H1 (cell line): ENCODE data around the gene HMMR. TPM values are rescaled to one million over a fixed set of nuclear protein-coding genes. Genes with fewer than 3 reads are reported as not detected.

ENCODE experiments used
- CTCF ChIA-PET: fragments of 300-600 bp; sonication (Branson Sonifier 250); formaldehyde crosslinking; loops from one replicate; lab custom pipeline; 2021; ENCODE audit not compliant: partially characterized antibody; lab: Charles Lee
- POLR2A ChIA-PET: fragments of 300-600 bp; sonication (Branson Sonifier 250); formaldehyde crosslinking; loops from one replicate; lab custom pipeline; 2021; ENCODE audit warnings: inconsistent platforms; ENCODE audit not compliant: partially characterized antibody; lab: Charles Lee
- DNase-seq, 2 experiments: peaks; one replicate each; pipeline versions ENCODE4 v3.0.0 to v3.0.0-alpha.2; 2010 to 2022; ENCODE audit warnings: low spot score in 2 of 2, low read depth in 1 of 2, mixed read lengths in 1 of 2
- FAIRE-seq: peaks from 2 replicates; lab custom pipeline; 2011; peaks lifted over from hg19 to GRCh38; lab: Jason Lieb, UNC
- H2AFZ ChIP-seq: 2 replicates; pipeline ENCODE4 v1.8.1; 2012; ENCODE audit warnings: low read length, inconsistent platforms
- H2AK5ac ChIP-seq: 2 replicates; pipeline ENCODE4 v1.6.1; 2013; ENCODE audit warnings: low read depth, low read length
- H2BK120ac ChIP-seq: replicated peaks from 2 replicates; pipeline ENCODE3; 2013; ENCODE audit warnings: low read depth, low read length, inconsistent platforms
- H2BK12ac ChIP-seq: 2 replicates; pipeline ENCODE4 v1.6.1; 2013; ENCODE audit warnings: low read depth, low read length
- H2BK15ac ChIP-seq: 2 replicates; pipeline ENCODE4 v1.6.1; 2013; ENCODE audit warnings: low read length
- H2BK20ac ChIP-seq: 2 replicates; pipeline ENCODE4 v1.6.1; 2013; ENCODE audit warnings: low read length
- H2BK5ac ChIP-seq: 2 replicates; pipeline ENCODE4 v1.6.1; 2013; ENCODE audit warnings: low read depth, low read length
- H3K14ac ChIP-seq: 2 replicates; pipeline ENCODE4 v1.6.1; 2013; ENCODE audit warnings: inconsistent platforms; ENCODE audit not compliant: insufficient read length
- H3K18ac ChIP-seq: 2 replicates; pipeline ENCODE4 v1.6.1; 2013; ENCODE audit warnings: low read length; ENCODE audit errors: extremely low read depth
- H3K23ac ChIP-seq: 2 replicates; pipeline ENCODE4 v1.6.1; 2013; ENCODE audit warnings: inconsistent platforms; ENCODE audit not compliant: insufficient read length
- H3K23me2 ChIP-seq: 2 replicates; pipeline ENCODE4 v1.6.1; 2013; ENCODE audit warnings: low read depth, low read length
- H3K27ac ChIP-seq: 2 replicates; pipeline ENCODE4 v1.6.1; 2011; ENCODE audit warnings: low read depth, low read length, inconsistent platforms
- H3K27me3 ChIP-seq, 4 experiments: replicated peaks in 1 of 4; 1 replicate in 1 of 4; 2 replicates in 3 of 4; pipeline versions ENCODE4 v1.6.1 to v1.8.1; 2011 to 2013; ENCODE audit warnings: low read length in 3 of 4, mild to moderate bottlenecking in 3 of 4, inconsistent platforms in 2 of 4, mixed read lengths in 2 of 4, moderate library complexity in 1 of 4; ENCODE audit not compliant: control insufficient read depth in 3 of 4, insufficient read depth in 3 of 4; ENCODE audit errors: extremely low read depth in 1 of 4
- H3K36me3 ChIP-seq, 4 experiments: 2 replicates each; pipeline versions ENCODE4 v1.6.1 to v1.8.1; 2011 to 2013; ENCODE audit warnings: mild to moderate bottlenecking in 4 of 4, low read length in 3 of 4, moderate library complexity in 2 of 4, control low read depth in 1 of 4, inconsistent platforms in 1 of 4; ENCODE audit not compliant: insufficient read depth in 4 of 4, control insufficient read depth in 2 of 4
- H3K4ac ChIP-seq: replicated peaks from 2 replicates; pipeline ENCODE3; 2013; ENCODE audit warnings: low read length, low read depth, mixed read lengths, inconsistent platforms; ENCODE audit not compliant: insufficient read length
- H3K4me1 ChIP-seq, 4 experiments: replicated peaks in 1 of 4; 1 replicate in 1 of 4; 2 replicates in 3 of 4; pipeline versions ENCODE4 v1.6.1 to v1.8.1; 2011 to 2013; ENCODE audit warnings: low read length in 3 of 4, inconsistent platforms in 2 of 4, mixed read lengths in 1 of 4; ENCODE audit not compliant: insufficient read depth in 4 of 4, control insufficient read depth in 3 of 4
- H3K4me2 ChIP-seq, 2 experiments: 2 replicates each; pipeline versions ENCODE4 v1.6.1 to v1.8.1; 2011 to 2013; ENCODE audit warnings: low read depth in 2 of 2, low read length in 2 of 2, control low read depth in 1 of 2, inconsistent platforms in 1 of 2, mild to moderate bottlenecking in 1 of 2; ENCODE audit not compliant: insufficient read depth in 1 of 2
- H3K4me3 ChIP-seq, 4 experiments: fragments of 200-600, 300-600 bp in 1 of 4; sonication (generic), shearing (Covaris generic), sonication (Bioruptor Twin) in 1 of 4; 2 replicates each; pipeline versions ENCODE4 v1.5.1 to v1.8.1; 2011 to 2016; ENCODE audit warnings: low read length in 4 of 4, low read depth in 3 of 4, control low read depth in 2 of 4, inconsistent platforms in 2 of 4, mild to moderate bottlenecking in 2 of 4, mixed read lengths in 1 of 4, moderate library complexity in 1 of 4; ENCODE audit not compliant: insufficient read depth in 2 of 4; ENCODE audit errors: extremely low read depth in 1 of 4
- H3K56ac ChIP-seq: replicated peaks from 2 replicates; pipeline ENCODE3; 2013; ENCODE audit warnings: low read depth, mild to moderate bottlenecking, mixed read lengths, low read length, inconsistent platforms; ENCODE audit not compliant: insufficient read length
- H3K79me1 ChIP-seq: 2 replicates; pipeline ENCODE4 v1.6.1; 2013; ENCODE audit warnings: low read depth, low read length, control low read depth
- H3K79me2 ChIP-seq, 2 experiments: 2 replicates each; pipeline versions ENCODE4 v1.6.1 to v1.8.1; 2012 to 2013; ENCODE audit warnings: low read length in 2 of 2, mild to moderate bottlenecking in 2 of 2, inconsistent platforms in 1 of 2; ENCODE audit not compliant: insufficient read depth in 2 of 2, control insufficient read depth in 1 of 2
- H3K9ac ChIP-seq, 4 experiments: replicated peaks in 1 of 4; 1 replicate in 1 of 4; 2 replicates in 3 of 4; pipeline versions ENCODE4 v1.6.1 to v1.8.1; 2011 to 2013; ENCODE audit warnings: low read depth in 3 of 4, low read length in 3 of 4, control low read depth in 2 of 4, mild to moderate bottlenecking in 2 of 4, moderate library complexity in 2 of 4, inconsistent platforms in 1 of 4; ENCODE audit errors: extremely low read depth in 1 of 4
- H3K9me3 ChIP-seq, 2 experiments: 2 replicates each; pipeline versions ENCODE4 v1.6.1 to v1.8.1; 2012 to 2013; ENCODE audit warnings: mild to moderate bottlenecking in 2 of 2, moderate library complexity in 2 of 2, control low read depth in 1 of 2, inconsistent platforms in 1 of 2, low read depth in 1 of 2, low read length in 1 of 2, mixed read lengths in 1 of 2; ENCODE audit not compliant: insufficient read depth in 2 of 2
- H4K20me1 ChIP-seq, 2 experiments: replicated peaks in 1 of 2; 2 replicates each; pipeline versions ENCODE3 to v1.8.1; 2011 to 2013; ENCODE audit warnings: inconsistent platforms in 2 of 2, low read length in 2 of 2, mild to moderate bottlenecking in 1 of 2; ENCODE audit not compliant: insufficient read depth in 2 of 2, control insufficient read depth in 1 of 2
- H4K5ac ChIP-seq: 2 replicates; pipeline ENCODE4 v1.6.1; 2013; ENCODE audit warnings: low read length, low read depth, mixed read lengths, inconsistent platforms; ENCODE audit not compliant: insufficient read length
- H4K8ac ChIP-seq: 2 replicates; pipeline ENCODE4 v1.8.0; 2013; ENCODE audit warnings: mild to moderate bottlenecking, moderate library complexity, low read length, inconsistent platforms; ENCODE audit not compliant: insufficient read depth; ENCODE audit errors: extremely low read depth
- H4K91ac ChIP-seq: replicated peaks from 2 replicates; pipeline ENCODE3; 2013; ENCODE audit warnings: low read length, mixed read lengths, inconsistent platforms; ENCODE audit not compliant: insufficient read length
- CEBPB ChIP-seq: IDR thresholded peaks from 2 replicates; pipeline ENCODE4 v1.6.1; 2012; ENCODE audit warnings: low read depth, low read length
- KDM1A ChIP-seq: fragments of 200-600, 300-600 bp; sonication (generic); IDR thresholded peaks from 2 replicates; pipeline ENCODE4 v1.7.1; 2016; ENCODE audit warnings: mild to moderate bottlenecking, low read length, borderline replicate concordance
- MAFK ChIP-seq: IDR thresholded peaks from 2 replicates; pipeline ENCODE4 v1.6.1; 2012; ENCODE audit warnings: low read depth, mild to moderate bottlenecking, improper control_type of control experiment, low read length
- POLR2A ChIP-seq, 2 experiments: IDR thresholded peaks; 1 replicate in 1 of 2; 2 replicates in 1 of 2; pipeline ENCODE4 v1.6.1; 2011; ENCODE audit warnings: low read depth in 2 of 2, low read length in 2 of 2, mild to moderate bottlenecking in 2 of 2; ENCODE audit errors: control extremely low read depth in 1 of 2
- POLR2AphosphoS5 ChIP-seq: IDR thresholded peaks from 2 replicates; pipeline ENCODE4 v1.6.1; 2011; ENCODE audit warnings: low read depth, low read length
- RFX5 ChIP-seq: IDR thresholded peaks from 2 replicates; pipeline ENCODE4 v1.6.1; 2011; ENCODE audit warnings: low read depth, low read length, improper control_type of control experiment, borderline replicate concordance
- TCF12 ChIP-seq: IDR thresholded peaks from 2 replicates; pipeline ENCODE4 v1.6.1; 2011; ENCODE audit warnings: low read depth, mild to moderate bottlenecking, low read length
- TEAD4 ChIP-seq: IDR thresholded peaks from 2 replicates; pipeline ENCODE4 v1.6.1; 2012; ENCODE audit warnings: low read depth, low read length, inconsistent platforms, mixed read lengths
- WGBS, 2 experiments: shearing (Covaris generic) in 1 of 2; methylation state at CpG; one replicate each; pipeline versions ENCODE4 v1.1.6 to v1.1.7; 2013 to 2015; ENCODE audit warnings: low lambda C conversion rate in 2 of 2, mixed read lengths in 2 of 2, inconsistent platforms in 1 of 2, low coverage in 1 of 2, missing lambda C conversion rate in 1 of 2; ENCODE audit not compliant: insufficient replicate concordance in 2 of 2, insufficient coverage in 1 of 2, insufficient read length in 1 of 2; ENCODE audit errors: extremely low coverage in 1 of 2, missing lambda C conversion rate in 1 of 2; 5-methylcytosine and 5-hydroxymethylcytosine counted together
- polyA plus RNA-seq, 7 experiments: library from polyadenylated mRNA; depleted of rRNA in 3 of 7; stranded (reverse) in 5 of 7; unstranded in 2 of 7; fragments of >200 nt in 5 of 7; fragments of 200-250 nt in 2 of 7; gene quantifications; 1 replicate in 5 of 7; 2 replicates in 1 of 7; 4 replicates in 1 of 7; pipeline versions ENCODE4 v1.2.1 to v1.2.3, GENCODE V29; 2011 to 2013; ENCODE audit warnings: missing spikeins in 2 of 7, mixed read lengths in 2 of 7
- total RNA-seq: library from RNA; stranded (reverse); fragmentation: NEBNext Ultra II Directional; extraction: Animal tissue kit (Norgen Biotek cat#: 25700); gene quantifications from 2 replicates; pipeline ENCODE4 v1.2.1, GENCODE V29; 2021

The HMMR gene
- total and polyA plus RNA-seq, 2 of the 8 experiments (the other 6 are each of a cell fraction or from before 2014, with no cell fraction given): 17.5 to 77.3 TPM

DNA sequence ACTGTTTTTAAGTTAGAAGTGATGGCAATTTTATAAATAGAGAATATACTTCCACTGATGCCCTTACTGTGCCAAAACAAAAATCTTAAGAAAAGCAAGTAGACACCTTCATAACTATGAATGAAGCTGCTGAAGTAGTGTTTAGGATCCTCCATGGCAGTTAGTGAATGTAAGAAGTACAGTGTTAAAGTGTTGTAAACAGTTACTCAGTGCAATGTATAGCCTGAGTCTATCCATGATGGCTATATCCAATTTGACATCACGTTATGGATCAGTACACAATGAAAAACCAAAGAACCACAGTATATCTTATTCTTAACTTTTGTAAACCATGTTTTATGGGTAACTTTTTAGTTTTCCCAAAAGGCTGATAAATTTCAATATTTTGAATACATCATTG lies 15.9 kb upstream of the HMMR start:
- no peak for TF ChIP-seq RFX5
- no peak for TF ChIP-seq KDM1A
- no peak for TF ChIP-seq CEBPB
- TF ChIP-seq POLR2AphosphoS5: peak; percentile 52; the same call in 1 of the 2 replicates
- peak in 1 of 2 experiments; percentile 53; a peak in 2 of 3 replicates for TF ChIP-seq POLR2A (IDR thresholded peaks at IDR 0.05; ENCODE audit: control extremely low read depth in 1 of 2, low read depth in 2 of 2, low read length in 2 of 2)
- TF ChIP-seq MAFK: no peak
- no peak for TF ChIP-seq TEAD4
- TF ChIP-seq TCF12: no peak
- H3K4me3 ChIP-seq: no peak overlapping the region
- H2BK12ac ChIP-seq: no peak overlapping the region
- no peak overlapping the region for H2AFZ ChIP-seq
- H3K18ac ChIP-seq: no peak overlapping the region
- WGBS, 2 experiments: 94% methylated on average over 1 of the region's 1 CpG; no CpG with 5 or more reads in 1 of the 2 experiments
- peaks cover 3 to 8% of the 10 kb centered on the region in 2 experiments for H4K20me1 ChIP-seq
- H2BK5ac ChIP-seq: no peak overlapping the region
- H3K36me3 ChIP-seq: peaks cover 12 to 99% (median 65%) of the 10 kb centered on the region in 4 experiments
- no peak overlapping the region for H3K56ac ChIP-seq
- no peak overlapping the region for H3K9ac ChIP-seq
- no peak for FAIRE-seq
- peaks cover 6 to 30% of the 10 kb centered on the region in 2 experiments; a peak in 3 of 4 replicates for H3K79me2 ChIP-seq
- no peaks in the 10 kb centered on the region for H3K27me3 ChIP-seq
- no peak overlapping the region for H3K4ac ChIP-seq
- H3K4me2 ChIP-seq: no peak overlapping the region
- no peak overlapping the region for H3K14ac ChIP-seq
- no peak overlapping the region for H3K23ac ChIP-seq
- DNase-seq: no peak
- H3K23me2 ChIP-seq: no peaks in the 10 kb centered on the region
- peaks cover 0 to 1% (median 0%) of the 10 kb centered on the region in 4 experiments; a peak in 2 of 7 replicates for H3K4me1 ChIP-seq
- no peak overlapping the region for H4K5ac ChIP-seq
- POLR2A ChIA-PET: interaction anchor here (9.0 kb wide), 1 partner anchor 14 kb away, joined by 189 read pairs; the partner anchor contains the start of genes HMMR and NUDCD2
- no peaks in the 10 kb centered on the region for H3K79me1 ChIP-seq
- no peak overlapping the region for H3K27ac ChIP-seq
- H2AK5ac ChIP-seq: no peak overlapping the region
- no peak overlapping the region for H2BK20ac ChIP-seq
- H4K8ac ChIP-seq: no peak overlapping the region
- H2BK120ac ChIP-seq: no peak overlapping the region
- H4K91ac ChIP-seq: no peak overlapping the region
- H2BK15ac ChIP-seq: no peak overlapping the region
- H3K9me3 ChIP-seq: no peaks in the 10 kb centered on the region
- CTCF ChIA-PET: no interaction called here
